Measurements from ENCODE around the gene ATR. TPM values are rescaled to one million over a fixed set of nuclear protein-coding genes. Genes with fewer than 3 reads are reported as not detected.

ATR gene
- total and polyA plus RNA-seq, 2 donors (not counting 1 experiment from before 2014, with no cell fraction given), result 12.5 to 17.0 TPM

DNA sequence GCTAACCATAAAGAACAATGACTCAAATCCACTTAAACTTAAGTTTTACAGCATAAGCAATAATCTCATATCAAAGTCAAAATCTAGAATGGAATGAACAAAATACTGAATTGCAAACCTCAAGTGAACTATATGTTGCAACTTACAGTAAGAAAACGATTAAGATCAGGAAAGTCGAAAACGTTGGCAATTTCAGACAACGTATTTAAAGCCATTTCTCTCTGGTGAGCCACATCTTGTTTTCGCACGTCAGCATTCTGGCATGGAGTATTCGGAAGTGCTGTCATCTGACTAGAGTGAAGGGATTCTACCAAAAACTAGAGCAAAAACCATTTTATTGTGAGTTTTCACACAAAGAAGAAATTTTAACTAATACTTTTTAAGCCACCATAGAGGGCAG, 28.5 kb downstream of the ATR start:
- Histone ChIP-seq H3K4me2 (ENCODE audit: extremely low read depth, insufficient read depth, low read length) (no peak overlapping the region), H4K20me1 (ENCODE audit: control insufficient read depth, extremely low read depth, insufficient read depth, low read length) (no peaks in the 10 kb centered on the region), H3K27ac (ENCODE audit: insufficient read depth, low read length) (no peak overlapping the region), H3K4me3 (replicated peaks in 1 of 4; ENCODE audit: control extremely low read depth in 1 of 4, insufficient read depth in 1 of 4, low read depth in 3 of 4, low read length in 4 of 4) (no peak overlapping the region), H3K36me3 (ENCODE audit: control insufficient read depth, insufficient read depth, low read length) (peaks cover 2% of the 10 kb centered on the region), H2AFZ (ENCODE audit: low read length) (no peak overlapping the region), H3K79me2 (ENCODE audit: control insufficient read depth, insufficient read depth, low read length) (no peaks in the 10 kb centered on the region), H3K4me1 (ENCODE audit: control insufficient read depth, extremely low read depth, insufficient read depth, low read length) (no peaks in the 10 kb centered on the region), H3K9ac (ENCODE audit: insufficient read depth, low read length) (no peak overlapping the region), H3K9me3 (ENCODE audit: control insufficient read depth, insufficient read depth, low read depth, low read length) (no peaks in the 10 kb centered on the region), H3K27me3 (ENCODE audit: control insufficient read depth, insufficient read depth, low read length) (no peaks in the 10 kb centered on the region)
- no peak for DNase-seq (ENCODE audit: low read depth in 2 of 2)
- TF ChIP-seq EZH2 (IDR thresholded peaks at IDR 0.05; ENCODE audit: low read length, missing control alignments), result no peak
- TF ChIP-seq, protein P1, sequence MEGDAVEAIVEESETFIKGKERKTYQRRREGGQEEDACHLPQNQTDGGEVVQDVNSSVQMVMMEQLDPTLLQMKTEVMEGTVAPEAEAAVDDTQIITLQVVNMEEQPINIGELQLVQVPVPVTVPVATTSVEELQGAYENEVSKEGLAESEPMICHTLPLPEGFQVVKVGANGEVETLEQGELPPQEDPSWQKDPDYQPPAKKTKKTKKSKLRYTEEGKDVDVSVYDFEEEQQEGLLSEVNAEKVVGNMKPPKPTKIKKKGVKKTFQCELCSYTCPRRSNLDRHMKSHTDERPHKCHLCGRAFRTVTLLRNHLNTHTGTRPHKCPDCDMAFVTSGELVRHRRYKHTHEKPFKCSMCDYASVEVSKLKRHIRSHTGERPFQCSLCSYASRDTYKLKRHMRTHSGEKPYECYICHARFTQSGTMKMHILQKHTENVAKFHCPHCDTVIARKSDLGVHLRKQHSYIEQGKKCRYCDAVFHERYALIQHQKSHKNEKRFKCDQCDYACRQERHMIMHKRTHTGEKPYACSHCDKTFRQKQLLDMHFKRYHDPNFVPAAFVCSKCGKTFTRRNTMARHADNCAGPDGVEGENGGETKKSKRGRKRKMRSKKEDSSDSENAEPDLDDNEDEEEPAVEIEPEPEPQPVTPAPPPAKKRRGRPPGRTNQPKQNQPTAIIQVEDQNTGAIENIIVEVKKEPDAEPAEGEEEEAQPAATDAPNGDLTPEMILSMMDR (conservative IDR thresholded peaks at IDR 0.05 in 1 of 2, IDR thresholded peaks at IDR 0.05 in 1 of 2; ENCODE audit: low read depth in 1 of 2, low read length in 2 of 2), result no peak

DNA sequence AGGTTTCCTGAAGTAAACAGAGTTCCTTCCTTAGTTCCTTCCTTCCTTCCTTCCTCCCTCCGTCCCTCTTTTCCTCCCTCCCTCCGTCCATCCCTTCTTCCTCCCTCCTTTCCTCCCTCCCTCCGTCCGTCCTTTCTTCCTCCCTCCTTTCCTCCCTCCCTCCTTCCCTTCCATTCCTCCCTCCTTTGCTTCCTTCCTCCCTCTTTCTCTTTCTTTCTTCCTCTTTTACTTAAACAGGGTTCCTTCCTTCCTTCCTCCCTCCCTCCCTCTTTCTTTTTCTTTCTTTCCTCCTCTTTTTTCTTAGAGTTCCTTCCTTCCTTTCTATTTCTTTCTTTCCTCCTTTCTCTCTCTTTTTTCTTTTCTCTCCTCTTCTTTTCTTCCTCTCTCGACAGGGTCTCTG, 35.2 kb downstream of the ATR start:
- TF ChIP-seq, protein P1 (conservative IDR thresholded peaks at IDR 0.05 in 1 of 2, IDR thresholded peaks at IDR 0.05 in 1 of 2; ENCODE audit: low read depth in 1 of 2, low read length in 2 of 2), result no peak
- no peak for TF ChIP-seq EZH2 (IDR thresholded peaks at IDR 0.05; ENCODE audit: low read length, missing control alignments)
- Histone ChIP-seq H3K36me3 (ENCODE audit: control insufficient read depth, insufficient read depth, low read length) (peaks cover 2% of the 10 kb centered on the region), H3K4me3 (replicated peaks in 1 of 4; ENCODE audit: control extremely low read depth in 1 of 4, insufficient read depth in 1 of 4, low read depth in 3 of 4, low read length in 4 of 4) (no peak overlapping the region), H2AFZ (ENCODE audit: low read length) (no peak overlapping the region), H3K79me2 (ENCODE audit: control insufficient read depth, insufficient read depth, low read length) (no peaks in the 10 kb centered on the region), H3K27ac (ENCODE audit: insufficient read depth, low read length) (no peak overlapping the region), H3K9ac (ENCODE audit: insufficient read depth, low read length) (no peak overlapping the region), H3K4me2 (ENCODE audit: extremely low read depth, insufficient read depth, low read length) (no peak overlapping the region), H3K4me1 (ENCODE audit: control insufficient read depth, extremely low read depth, insufficient read depth, low read length) (no peaks in the 10 kb centered on the region), H3K9me3 (ENCODE audit: control insufficient read depth, insufficient read depth, low read depth, low read length) (no peaks in the 10 kb centered on the region), H3K27me3 (ENCODE audit: control insufficient read depth, insufficient read depth, low read length) (no peaks in the 10 kb centered on the region), H4K20me1 (ENCODE audit: control insufficient read depth, extremely low read depth, insufficient read depth, low read length) (no peaks in the 10 kb centered on the region)
- no peak for DNase-seq (ENCODE audit: low read depth in 2 of 2)

DNA sequence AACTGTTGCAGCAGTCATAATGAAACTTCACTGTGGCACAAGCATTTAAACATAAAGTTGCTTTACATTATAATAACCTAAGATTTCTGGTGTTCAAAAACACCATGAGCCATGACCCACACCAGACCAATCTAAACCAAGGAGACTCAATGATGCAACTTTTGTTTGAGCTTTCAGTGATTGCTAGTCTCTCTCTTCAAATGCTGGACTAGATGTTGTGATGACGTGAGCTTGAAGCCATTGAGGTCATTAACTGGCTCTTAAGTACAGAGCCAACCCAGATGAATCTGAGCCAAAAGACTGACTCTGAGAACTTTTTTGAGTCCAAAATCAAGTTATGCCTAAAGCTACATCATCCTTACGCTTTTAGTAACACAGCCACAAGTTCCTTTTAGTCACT, 36.5 kb downstream of the ATR start:
- H4K20me1 ChIP-seq (ENCODE audit: control insufficient read depth, extremely low read depth, insufficient read depth, low read length), result no peaks in the 10 kb centered on the region
- H3K79me2 ChIP-seq (ENCODE audit: control insufficient read depth, insufficient read depth, low read length), result no peaks in the 10 kb centered on the region
- TF ChIP-seq, protein P1 (conservative IDR thresholded peaks at IDR 0.05 in 1 of 2, IDR thresholded peaks at IDR 0.05 in 1 of 2; ENCODE audit: low read depth in 1 of 2, low read length in 2 of 2), result no peak
- no peak for TF ChIP-seq EZH2 (IDR thresholded peaks at IDR 0.05; ENCODE audit: low read length, missing control alignments)
- no peak overlapping the region for H3K27ac ChIP-seq (ENCODE audit: insufficient read depth, low read length)
- no peak overlapping the region for H2AFZ ChIP-seq (ENCODE audit: low read length)
- H3K4me2 ChIP-seq (ENCODE audit: extremely low read depth, insufficient read depth, low read length), result no peak overlapping the region
- H3K9me3 ChIP-seq (ENCODE audit: control insufficient read depth, insufficient read depth, low read depth, low read length), result no peaks in the 10 kb centered on the region
- H3K9ac ChIP-seq (ENCODE audit: insufficient read depth, low read length), result no peak overlapping the region
- H3K4me1 ChIP-seq (ENCODE audit: control insufficient read depth, extremely low read depth, insufficient read depth, low read length), result no peaks in the 10 kb centered on the region
- peak in 1 of 2 donors; percentile 32 for DNase-seq (ENCODE audit: low read depth in 2 of 2)
- H3K4me3 ChIP-seq (replicated peaks in 1 of 4; ENCODE audit: control extremely low read depth in 1 of 4, insufficient read depth in 1 of 4, low read depth in 3 of 4, low read length in 4 of 4), result no peak overlapping the region
- peaks cover 2% of the 10 kb centered on the region for H3K36me3 ChIP-seq (ENCODE audit: control insufficient read depth, insufficient read depth, low read length)
- no peaks in the 10 kb centered on the region for H3K27me3 ChIP-seq (ENCODE audit: control insufficient read depth, insufficient read depth, low read length)
